GM13977 (cell line): ENCODE measurements around the gene LUC7L.
A peak's percentile ranks its signal among the peaks of the same experiment; 100 is the strongest.
"Not testable (repeated sequence)": the region's sequence is repeated elsewhere in the genome, so short reads cannot be mapped to it uniquely, and the experiment has no call there.

Experiments used
- DNase-seq: peaks from one replicate; pipeline ENCODE4 v3.0.0; 2012; ENCODE audit warnings: low spot score
- in situ Hi-C: fragments of 300-500 bp; cut with MboI; formaldehyde crosslinking; loops from one replicate; pipeline ENCODE4 v1.12.0; 2022; ENCODE audit warnings: low sequenced_read_pairs, low pct_unique_long_range_greater_than_20kb, mixed read lengths, inconsistent platforms; ENCODE audit not compliant: unreplicated experiment
- TF ChIP-seq, protein P1 (sequence below): IDR thresholded peaks from 2 replicates; pipeline ENCODE4 v1.5.1; 2012; ENCODE audit warnings: mild to moderate bottlenecking, control low read depth; ENCODE audit not compliant: insufficient read depth; ENCODE audit errors: extremely low read depth, missing control alignments

The LUC7L gene

DNA sequence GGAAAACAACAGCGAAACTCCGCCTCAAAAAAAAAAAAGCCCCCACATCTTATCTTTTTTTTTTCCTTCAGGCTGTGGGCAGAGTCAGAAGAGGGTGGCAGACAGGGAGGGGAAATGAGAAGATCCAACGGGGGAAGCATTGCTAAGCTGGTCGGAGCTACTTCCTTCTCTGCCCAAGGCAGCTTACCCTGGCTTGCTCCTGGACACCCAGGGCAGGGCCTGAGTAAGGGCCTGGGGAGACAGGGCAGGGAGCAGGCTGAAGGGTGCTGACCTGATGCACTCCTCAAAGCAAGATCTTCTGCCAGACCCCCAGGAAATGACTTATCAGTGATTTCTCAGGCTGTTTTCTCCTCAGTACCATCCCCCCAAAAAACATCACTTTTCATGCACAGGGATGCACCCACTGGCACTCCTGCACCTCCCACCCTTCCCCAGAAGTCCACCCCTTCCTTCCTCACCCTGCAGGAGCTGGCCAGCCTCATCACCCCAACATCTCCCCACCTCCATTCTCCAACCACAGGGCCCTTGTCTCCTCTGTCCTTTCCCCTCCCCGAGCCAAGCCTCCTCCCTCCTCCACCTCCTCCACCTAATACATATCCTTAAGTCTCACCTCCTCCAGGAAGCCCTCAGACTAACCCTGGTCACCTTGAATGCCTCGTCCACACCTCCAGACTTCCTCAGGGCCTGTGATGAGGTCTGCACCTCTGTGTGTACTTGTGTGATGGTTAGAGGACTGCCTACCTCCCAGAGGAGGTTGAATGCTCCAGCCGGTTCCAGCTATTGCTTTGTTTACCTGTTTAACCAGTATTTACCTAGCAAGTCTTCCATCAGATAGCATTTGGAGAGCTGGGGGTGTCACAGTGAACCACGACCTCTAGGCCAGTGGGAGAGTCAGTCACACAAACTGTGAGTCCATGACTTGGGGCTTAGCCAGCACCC, 54.0 kb downstream of the LUC7L start:
- no peak for DNase-seq
- in situ Hi-C loops: no loop called here
- TF ChIP-seq, protein P1, sequence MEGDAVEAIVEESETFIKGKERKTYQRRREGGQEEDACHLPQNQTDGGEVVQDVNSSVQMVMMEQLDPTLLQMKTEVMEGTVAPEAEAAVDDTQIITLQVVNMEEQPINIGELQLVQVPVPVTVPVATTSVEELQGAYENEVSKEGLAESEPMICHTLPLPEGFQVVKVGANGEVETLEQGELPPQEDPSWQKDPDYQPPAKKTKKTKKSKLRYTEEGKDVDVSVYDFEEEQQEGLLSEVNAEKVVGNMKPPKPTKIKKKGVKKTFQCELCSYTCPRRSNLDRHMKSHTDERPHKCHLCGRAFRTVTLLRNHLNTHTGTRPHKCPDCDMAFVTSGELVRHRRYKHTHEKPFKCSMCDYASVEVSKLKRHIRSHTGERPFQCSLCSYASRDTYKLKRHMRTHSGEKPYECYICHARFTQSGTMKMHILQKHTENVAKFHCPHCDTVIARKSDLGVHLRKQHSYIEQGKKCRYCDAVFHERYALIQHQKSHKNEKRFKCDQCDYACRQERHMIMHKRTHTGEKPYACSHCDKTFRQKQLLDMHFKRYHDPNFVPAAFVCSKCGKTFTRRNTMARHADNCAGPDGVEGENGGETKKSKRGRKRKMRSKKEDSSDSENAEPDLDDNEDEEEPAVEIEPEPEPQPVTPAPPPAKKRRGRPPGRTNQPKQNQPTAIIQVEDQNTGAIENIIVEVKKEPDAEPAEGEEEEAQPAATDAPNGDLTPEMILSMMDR: no peak

DNA sequence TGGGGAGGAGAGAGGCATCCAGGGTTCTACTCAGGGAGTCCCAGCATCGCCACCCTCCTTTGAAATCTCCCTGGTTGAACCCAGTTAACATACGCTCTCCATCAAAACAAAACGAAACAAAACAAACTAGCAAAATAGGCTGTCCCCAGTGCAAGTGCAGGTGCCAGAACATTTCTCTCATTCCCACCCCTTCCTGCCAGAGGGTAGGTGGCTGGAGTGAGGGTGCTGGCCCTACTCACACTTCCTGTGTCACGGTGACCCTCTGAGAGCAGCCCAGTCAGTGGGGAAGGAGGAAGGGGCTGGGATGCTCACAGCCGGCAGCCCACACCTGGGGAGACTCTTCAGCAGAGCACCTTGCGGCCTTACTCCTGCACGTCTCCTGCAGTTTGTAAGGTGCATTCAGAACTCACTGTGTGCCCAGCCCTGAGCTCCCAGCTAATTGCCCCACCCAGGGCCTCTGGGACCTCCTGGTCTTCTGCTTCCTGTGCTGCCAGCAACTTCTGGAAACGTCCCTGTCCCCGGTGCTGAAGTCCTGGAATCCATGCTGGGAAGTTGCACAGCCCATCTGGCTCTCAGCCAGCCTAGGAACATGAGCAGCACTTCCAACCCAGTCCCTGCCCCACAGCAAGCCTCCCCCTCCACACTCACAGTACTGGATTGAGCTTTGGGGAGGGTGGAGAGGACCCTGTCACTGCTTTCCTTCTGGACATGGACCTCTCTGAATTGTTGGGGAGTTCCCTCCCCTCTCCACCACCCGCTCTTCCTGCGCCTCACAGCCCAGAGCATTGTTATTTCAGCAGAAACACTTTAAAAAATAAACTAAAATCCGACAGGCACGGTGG, 55.1 kb downstream of the LUC7L start:
- in situ Hi-C loops, DNase-seq: not testable (repeated sequence)

DNA sequence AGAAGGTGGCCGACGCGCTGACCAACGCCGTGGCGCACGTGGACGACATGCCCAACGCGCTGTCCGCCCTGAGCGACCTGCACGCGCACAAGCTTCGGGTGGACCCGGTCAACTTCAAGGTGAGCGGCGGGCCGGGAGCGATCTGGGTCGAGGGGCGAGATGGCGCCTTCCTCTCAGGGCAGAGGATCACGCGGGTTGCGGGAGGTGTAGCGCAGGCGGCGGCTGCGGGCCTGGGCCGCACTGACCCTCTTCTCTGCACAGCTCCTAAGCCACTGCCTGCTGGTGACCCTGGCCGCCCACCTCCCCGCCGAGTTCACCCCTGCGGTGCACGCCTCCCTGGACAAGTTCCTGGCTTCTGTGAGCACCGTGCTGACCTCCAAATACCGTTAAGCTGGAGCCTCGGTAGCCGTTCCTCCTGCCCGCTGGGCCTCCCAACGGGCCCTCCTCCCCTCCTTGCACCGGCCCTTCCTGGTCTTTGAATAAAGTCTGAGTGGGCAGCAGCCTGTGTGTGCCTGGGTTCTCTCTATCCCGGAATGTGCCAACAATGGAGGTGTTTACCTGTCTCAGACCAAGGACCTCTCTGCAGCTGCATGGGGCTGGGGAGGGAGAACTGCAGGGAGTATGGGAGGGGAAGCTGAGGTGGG, 55.9 kb downstream of the LUC7L start:
- DNase-seq, in situ Hi-C loops: not testable (repeated sequence)

DNA sequence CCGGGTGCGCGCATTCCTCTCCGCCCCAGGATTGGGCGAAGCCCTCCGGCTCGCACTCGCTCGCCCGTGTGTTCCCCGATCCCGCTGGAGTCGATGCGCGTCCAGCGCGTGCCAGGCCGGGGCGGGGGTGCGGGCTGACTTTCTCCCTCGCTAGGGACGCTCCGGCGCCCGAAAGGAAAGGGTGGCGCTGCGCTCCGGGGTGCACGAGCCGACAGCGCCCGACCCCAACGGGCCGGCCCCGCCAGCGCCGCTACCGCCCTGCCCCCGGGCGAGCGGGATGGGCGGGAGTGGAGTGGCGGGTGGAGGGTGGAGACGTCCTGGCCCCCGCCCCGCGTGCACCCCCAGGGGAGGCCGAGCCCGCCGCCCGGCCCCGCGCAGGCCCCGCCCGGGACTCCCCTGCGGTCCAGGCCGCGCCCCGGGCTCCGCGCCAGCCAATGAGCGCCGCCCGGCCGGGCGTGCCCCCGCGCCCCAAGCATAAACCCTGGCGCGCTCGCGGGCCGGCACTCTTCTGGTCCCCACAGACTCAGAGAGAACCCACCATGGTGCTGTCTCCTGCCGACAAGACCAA, 56.8 kb downstream of the LUC7L start, which contains the start of gene HBA2:
Gene HBA2, plus strand, starts transcription at position 503 of the 568 bp plus-strand sequence. Its CDS starts 37 bp downstream, at position 540.
- in situ Hi-C loops, DNase-seq: not testable (repeated sequence)

DNA sequence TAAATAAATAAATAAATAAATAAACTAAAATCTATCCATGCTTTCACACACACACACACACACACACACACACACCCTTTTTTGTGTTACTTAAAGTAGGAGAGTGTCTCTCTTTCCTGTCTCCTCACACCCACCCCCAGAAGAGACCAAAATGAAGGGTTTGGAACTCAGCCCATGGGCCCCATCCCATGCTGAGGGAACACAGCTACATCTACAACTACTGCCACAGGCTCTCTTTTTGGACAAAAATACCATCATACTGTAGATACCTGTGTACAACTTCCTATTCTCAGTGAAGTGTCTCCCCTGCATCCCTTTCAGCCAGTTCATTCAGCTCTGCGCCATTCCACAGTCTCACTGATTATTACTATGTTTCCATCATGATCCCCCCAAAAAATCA, 58.5 kb downstream of the LUC7L start:
- in situ Hi-C loops: no loop called here
- peak; percentile 26 for DNase-seq
- TF ChIP-seq, protein P1: no peak

DNA sequence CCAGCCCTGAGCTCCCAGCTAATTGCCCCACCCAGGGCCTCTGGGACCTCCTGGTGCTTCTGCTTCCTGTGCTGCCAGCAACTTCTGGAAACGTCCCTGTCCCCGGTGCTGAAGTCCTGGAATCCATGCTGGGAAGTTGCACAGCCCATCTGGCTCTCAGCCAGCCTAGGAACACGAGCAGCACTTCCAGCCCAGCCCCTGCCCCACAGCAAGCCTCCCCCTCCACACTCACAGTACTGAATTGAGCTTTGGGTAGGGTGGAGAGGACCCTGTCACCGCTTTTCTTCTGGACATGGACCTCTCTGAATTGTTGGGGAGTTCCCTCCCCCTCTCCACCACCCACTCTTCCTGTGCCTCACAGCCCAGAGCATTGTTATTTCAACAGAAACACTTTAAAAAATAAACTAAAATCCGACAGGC, 59.2 kb downstream of the LUC7L start:
- not testable (repeated sequence) for DNase-seq

DNA sequence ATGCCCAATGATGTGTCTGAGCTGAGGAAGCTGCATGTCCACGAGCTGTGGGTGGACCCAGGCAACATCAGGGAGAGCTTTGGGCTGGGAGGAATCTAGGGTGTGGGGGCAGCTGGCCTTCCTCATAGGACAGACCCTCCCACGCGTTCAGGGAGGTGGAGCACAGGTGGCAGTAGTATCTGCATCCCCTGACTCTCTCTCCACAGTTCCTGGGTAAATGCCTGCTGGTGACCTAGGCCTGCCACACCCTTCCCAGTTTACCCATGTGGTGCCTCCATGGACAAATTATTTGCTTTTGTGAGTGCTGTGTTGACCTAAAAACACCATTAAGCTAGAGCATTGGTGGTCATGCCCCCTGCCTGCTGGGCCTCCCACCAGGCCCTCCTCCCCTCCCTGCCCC, 60.2 kb downstream of the LUC7L start:
- TF ChIP-seq, protein P1: no peak
- no peak for DNase-seq
- in situ Hi-C loops: no loop called here

More for the DNA sequence above, 59.2 kb downstream of the LUC7L start:
- in situ Hi-C loops: not testable (repeated sequence)

DNA sequence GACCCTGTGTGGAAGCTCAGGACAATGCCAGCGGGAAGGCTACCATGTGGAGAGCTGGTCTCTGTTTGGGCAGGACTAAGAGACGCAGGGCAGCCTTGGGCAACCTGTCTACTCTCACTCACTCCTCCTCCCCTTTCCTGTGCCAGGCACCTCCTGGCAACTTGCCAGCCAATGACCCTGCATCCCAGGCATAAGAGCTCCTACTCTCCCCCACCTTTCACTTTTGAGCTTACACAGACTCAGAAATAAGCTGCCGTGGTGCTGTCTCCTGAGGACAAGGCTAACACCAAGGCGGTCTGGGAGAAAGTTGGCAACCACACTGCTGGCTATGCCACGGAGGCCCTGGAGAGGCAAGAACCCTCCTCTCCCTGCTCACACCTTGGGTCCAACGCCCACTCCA, 60.8 kb downstream of the LUC7L start:
- TF ChIP-seq, protein P1: no peak
- in situ Hi-C loops: no loop called here
- peak; percentile 18 for DNase-seq
